PC-9 (cell line): Measurements from ENCODE around the gene TNFRSF25. TPM values are rescaled to one million over a fixed set of nuclear protein-coding genes. Genes with fewer than 3 reads are reported as not detected.

Experiments used
- BruUV-seq: library from RNA; stranded (reverse); fragments of 400-500 nt; replicated peaks from 2 replicates; lab custom pipeline; 2021; lab: Mats Ljungman, UMichigan
- CTCF ChIA-PET: fragments of 300-600 bp; sonication (Branson Sonifier 250); formaldehyde crosslinking; loops from one replicate; lab custom pipeline; 2022; ENCODE audit warnings: antibody characterized with exemption; lab: Charles Lee
- POLR2A ChIA-PET: fragments of 300-600 bp; sonication (Branson Sonifier 250); formaldehyde crosslinking; loops from one replicate; lab custom pipeline; 2022; ENCODE audit warnings: antibody characterized with exemption; ENCODE audit not compliant: unreplicated experiment; lab: Charles Lee
- DNase-seq, 2 experiments: peaks; one replicate each; pipeline versions ENCODE4 v3.0.0 to v3.0.0-alpha.2; 2015 to 2022; ENCODE audit warnings: mixed read lengths in 1 of 2
- H2AFZ ChIP-seq: fragments of 200-600 bp; sonication (generic); 2 replicates; pipeline ENCODE4 v1.8.1; 2017; ENCODE audit warnings: antibody characterized with exemption
- H3F3A ChIP-seq: fragments of 200-600 bp; sonication (generic); 2 replicates; pipeline ENCODE4 v1.8.1; 2017; ENCODE audit warnings: antibody characterized with exemption, mild to moderate bottlenecking, low read depth; ENCODE audit not compliant: insufficient read depth
- H3K27ac ChIP-seq: fragments of 200-600 bp; sonication (generic); 2 replicates; pipeline ENCODE4 v1.6.1; 2016; ENCODE audit warnings: mixed run types
- H3K27me3 ChIP-seq: fragments of 200-600 bp; sonication (generic); 2 replicates; pipeline ENCODE4 v1.6.1; 2016; ENCODE audit warnings: low read depth, mixed run types; ENCODE audit not compliant: insufficient read depth
- H3K36me3 ChIP-seq: fragments of 200-600 bp; sonication (generic); 2 replicates; pipeline ENCODE4 v1.6.1; 2016; ENCODE audit warnings: low read depth, mixed run types
- H3K4me1 ChIP-seq: fragments of 200-600 bp; sonication (generic); replicated peaks from 2 replicates; pipeline ENCODE4 v1.6.1; 2016; ENCODE audit warnings: mixed run types; ENCODE audit not compliant: insufficient read depth
- H3K4me2 ChIP-seq: fragments of 200-600 bp; sonication (generic); 2 replicates; pipeline ENCODE4 v1.6.1; 2017; ENCODE audit warnings: mixed run types
- H3K4me3 ChIP-seq: fragments of 200-600 bp; sonication (generic); 2 replicates; pipeline ENCODE4 v1.6.1; 2016; ENCODE audit warnings: mixed run types
- H3K79me2 ChIP-seq: fragments of 200-600 bp; sonication (generic); 2 replicates; pipeline ENCODE4 v1.6.1; 2017; ENCODE audit warnings: low read depth, mixed run types
- H3K9me2 ChIP-seq: fragments of 200-600 bp; sonication (generic); 2 replicates; pipeline ENCODE4 v1.8.1; 2017; ENCODE audit warnings: mild to moderate bottlenecking; ENCODE audit not compliant: insufficient read depth
- H3K9me3 ChIP-seq: fragments of 200-600 bp; sonication (generic); 2 replicates; pipeline ENCODE4 v1.8.1; 2016; ENCODE audit warnings: low read depth; ENCODE audit not compliant: insufficient read depth
- H4K20me1 ChIP-seq: fragments of 200-600 bp; sonication (generic); 2 replicates; pipeline ENCODE4 v1.8.1; 2017; ENCODE audit not compliant: insufficient read depth
- EZH2 ChIP-seq: fragments of 200-600 bp; sonication (generic); IDR thresholded peaks from 2 replicates; pipeline ENCODE4 v1.8.0; 2017; ENCODE audit warnings: antibody characterized with exemption, low read depth
- intact Hi-C: fragments of 100-400 bp; cut with micrococcal nuclease; formaldehyde crosslinking; loops from one replicate; pipeline ENCODE4 v1.10.0; 2022; ENCODE audit not compliant: unreplicated experiment
- total RNA-seq: library from RNA; stranded (reverse); gene quantifications from 2 replicates; pipeline ENCODE4 v1.2.3, GENCODE V29; 2021
- TF ChIP-seq, protein P1 (sequence below): fragments of 200-600 bp; sonication (generic); conservative IDR thresholded peaks from 2 replicates; pipeline ENCODE4 v1.6.1; 2017; ENCODE audit warnings: mixed run types, antibody characterized with exemption, mild to moderate bottlenecking, moderate library complexity

Gene TNFRSF25
- total RNA-seq, 1 experiment from 2014 or later, result 12.3 TPM

DNA sequence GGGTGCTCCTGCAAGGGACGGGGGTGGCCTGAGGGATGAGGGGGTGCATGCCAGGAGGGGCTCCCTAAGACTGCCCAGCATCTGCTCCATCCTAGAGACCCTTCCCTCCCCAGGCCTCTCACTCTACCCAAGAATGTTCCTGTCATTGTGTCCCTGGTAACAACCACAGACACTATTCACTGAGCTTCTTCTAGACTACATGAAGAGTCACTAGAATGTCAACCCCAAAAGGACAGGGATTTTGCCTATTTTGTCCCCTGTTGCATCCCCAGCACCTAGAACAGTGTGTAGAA is 2.9 kb downstream of the TNFRSF25 start:
- H4K20me1 ChIP-seq, result no peaks in the 10 kb centered on the region
- H3K27ac ChIP-seq, result no peak overlapping the region
- H3K9me3 ChIP-seq, result no peaks in the 10 kb centered on the region
- intact Hi-C loops, result no loop called here
- H3K9me2 ChIP-seq, result no peaks in the 10 kb centered on the region
- H3K4me1 ChIP-seq, result no peaks in the 10 kb centered on the region
- no peak for DNase-seq
- no peaks in the 10 kb centered on the region for H3K79me2 ChIP-seq
- no TSS peak for BruUV-seq
- H3F3A ChIP-seq, result no peaks in the 10 kb centered on the region
- ChIA-PET POLR2A (no interaction called here), CTCF (interaction anchor here (0.5 kb wide), 1 partner anchor 53 kb away, joined by 3 read pairs; no protein-coding TSS in a partner anchor)
- TF ChIP-seq EZH2, result no peak
- TF ChIP-seq, protein P1, sequence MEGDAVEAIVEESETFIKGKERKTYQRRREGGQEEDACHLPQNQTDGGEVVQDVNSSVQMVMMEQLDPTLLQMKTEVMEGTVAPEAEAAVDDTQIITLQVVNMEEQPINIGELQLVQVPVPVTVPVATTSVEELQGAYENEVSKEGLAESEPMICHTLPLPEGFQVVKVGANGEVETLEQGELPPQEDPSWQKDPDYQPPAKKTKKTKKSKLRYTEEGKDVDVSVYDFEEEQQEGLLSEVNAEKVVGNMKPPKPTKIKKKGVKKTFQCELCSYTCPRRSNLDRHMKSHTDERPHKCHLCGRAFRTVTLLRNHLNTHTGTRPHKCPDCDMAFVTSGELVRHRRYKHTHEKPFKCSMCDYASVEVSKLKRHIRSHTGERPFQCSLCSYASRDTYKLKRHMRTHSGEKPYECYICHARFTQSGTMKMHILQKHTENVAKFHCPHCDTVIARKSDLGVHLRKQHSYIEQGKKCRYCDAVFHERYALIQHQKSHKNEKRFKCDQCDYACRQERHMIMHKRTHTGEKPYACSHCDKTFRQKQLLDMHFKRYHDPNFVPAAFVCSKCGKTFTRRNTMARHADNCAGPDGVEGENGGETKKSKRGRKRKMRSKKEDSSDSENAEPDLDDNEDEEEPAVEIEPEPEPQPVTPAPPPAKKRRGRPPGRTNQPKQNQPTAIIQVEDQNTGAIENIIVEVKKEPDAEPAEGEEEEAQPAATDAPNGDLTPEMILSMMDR, result no peak
- H3K4me3 ChIP-seq, result no peak overlapping the region
- no peaks in the 10 kb centered on the region for H3K27me3 ChIP-seq
- H3K4me2 ChIP-seq, result no peak overlapping the region
- H3K36me3 ChIP-seq, result no peaks in the 10 kb centered on the region
- H2AFZ ChIP-seq, result no peak overlapping the region

- Histone ChIP-seq H4K20me1 (no peaks in the 10 kb centered on the region), H3K4me2 (no peak overlapping the region), H3K4me3 (no peak overlapping the region), H3K79me2 (no peaks in the 10 kb centered on the region), H3K9me2 (no peaks in the 10 kb centered on the region), H3K27me3 (no peaks in the 10 kb centered on the region), H3K9me3 (no peaks in the 10 kb centered on the region), H3K4me1 (no peaks in the 10 kb centered on the region), H3K36me3 (no peaks in the 10 kb centered on the region), H2AFZ (no peak overlapping the region), H3F3A (no peaks in the 10 kb centered on the region), H3K27ac (no peak overlapping the region)
- DNase-seq, result no peak
- ChIA-PET CTCF (no interaction called here), POLR2A (no interaction called here)
- TF ChIP-seq EZH2, result no peak
- TF ChIP-seq, protein P1, result no peak
- no TSS peak for BruUV-seq
- intact Hi-C loops, result no loop called here
Observed at GRCh38 chr1:6462412-6463119, 3.4 kb downstream of the TNFRSF25 start.

GRCh38 chr1:6461538-6462411 is 4.2 kb downstream of the TNFRSF25 start:
- Histone ChIP-seq H3F3A (no peaks in the 10 kb centered on the region), H3K4me2 (no peak overlapping the region), H4K20me1 (no peaks in the 10 kb centered on the region), H2AFZ (no peak overlapping the region), H3K9me3 (no peaks in the 10 kb centered on the region), H3K27me3 (no peaks in the 10 kb centered on the region), H3K36me3 (no peaks in the 10 kb centered on the region), H3K27ac (no peak overlapping the region), H3K79me2 (no peaks in the 10 kb centered on the region), H3K4me3 (no peak overlapping the region), H3K4me1 (no peaks in the 10 kb centered on the region), H3K9me2 (no peaks in the 10 kb centered on the region)
- intact Hi-C loops, result no loop called here
- ChIA-PET POLR2A (no interaction called here), CTCF (no interaction called here)
- TF ChIP-seq EZH2, result no peak
- TF ChIP-seq, protein P1, result no peak
- DNase-seq, result no peak
- BruUV-seq, result no TSS peak
